ENCODE results near the gene TCF7L1. TPM values are rescaled to one million over a fixed set of nuclear protein-coding genes. Genes with fewer than 3 reads are reported as not detected.

TCF7L1 gene
- total and polyA plus RNA-seq, 2 of the 13 experiments (the other 11 are each of a cell fraction or from before 2014, with no cell fraction given), result 0.04 to 0.15 TPM

- in situ Hi-C loops (cut with HindIII; ENCODE audit: extremely low pct_ligation_motif_present, low pct_unique_long_range_greater_than_20kb), result no loop called here
- no peak overlapping the region for H2AFZ ChIP-seq (ENCODE audit: low read length)
Measured at GRCh38 chr2:85213901-85214512, 80.8 kb downstream of the TCF7L1 start.

More at GRCh38 chr2:85213901-85214512, 80.8 kb downstream of the TCF7L1 start:
- intact Hi-C loops (cut with micrococcal nuclease; ENCODE audit: unreplicated experiment), result no loop called here
- H3K9me3 ChIP-seq (ENCODE audit: low read length), result no peaks in the 10 kb centered on the region
- POLR2A ChIA-PET, result no interaction called here
- WGBS (ENCODE audit: low lambda C conversion rate), result 34% methylated on average over 15 of the region's 15 CpGs
- H3K27me3 ChIP-seq (ENCODE audit: control insufficient read depth in 1 of 2, insufficient read depth in 2 of 2, low read length in 2 of 2), result peaks cover 10 to 64% of the 10 kb centered on the region in 2 experiments; a peak in 4 of 5 replicates
- FAIRE-seq (no peak), DNase-seq (ENCODE audit: low spot score) (no peak), ATAC-seq (no peak)
- H3K4me3 ChIP-seq (replicated peaks in 1 of 3; ENCODE audit: insufficient read depth in 1 of 3, low read depth in 2 of 3, low read length in 3 of 3), result no peak overlapping the region
- no peaks in the 10 kb centered on the region for H4K20me1 ChIP-seq (ENCODE audit: insufficient read depth, low read length)
- H3K9ac ChIP-seq (ENCODE audit: insufficient read depth, low read depth, low read length), result no peak overlapping the region
- TF ChIP-seq HNRNPLL (IDR thresholded peaks at IDR 0.05; ENCODE audit: low read depth, low read length, poor library complexity, severe bottlenecking) (no peak), ARID5B (CRISPR knock-in tag; IDR thresholded peaks at IDR 0.05) (no peak)
- H3K36me3 ChIP-seq (replicated peaks in 1 of 2; ENCODE audit: control insufficient read depth in 1 of 2, insufficient read depth in 2 of 2, low read length in 2 of 2), result no peaks in the 10 kb centered on the region
- H3K27ac ChIP-seq (ENCODE audit: extremely low read length, insufficient read depth, low read length), result no peak overlapping the region
- no TSS peak for BruUV-seq (replicated peaks)
- no peak overlapping the region for H3K4me2 ChIP-seq (ENCODE audit: low read depth, low read length)
- no peaks in the 10 kb centered on the region for H3K79me2 ChIP-seq (ENCODE audit: insufficient read depth, low read length)
- CTCF ChIA-PET (ENCODE audit: low intra/inter-chr PET ratio, low total read pairs), result no interaction called here
- no peaks in the 10 kb centered on the region for H3K4me1 ChIP-seq (ENCODE audit: insufficient read depth, low read length)

Measured in HepG2 (cell line).